HG02642 (cell line): ENCODE data around the gene CCDC97.

Experiments
- ATAC-seq: cut with Tn5 transposase; IDR thresholded peaks from one replicate; pipeline ENCODE4 v1.9.1; 2021; ENCODE audit warnings: mild to moderate bottlenecking; ENCODE audit not compliant: unreplicated experiment, poor library complexity

Gene CCDC97

GRCh38 chr19:41297628-41298347 is 12.2 kb upstream of the CCDC97 start:
- peak; percentile 76 for ATAC-seq

GRCh38 chr19:41298348-41298964 is 11.5 kb upstream of the CCDC97 start:
- ATAC-seq: peak; percentile 29

- no peak for ATAC-seq
Observed at GRCh38 chr19:41299046-41299754, 10.8 kb upstream of the CCDC97 start.

GRCh38 chr19:41299755-41300089 is 10.2 kb upstream of the CCDC97 start:
- ATAC-seq: no peak

- ATAC-seq: no peak
Observed at GRCh38 chr19:41300555-41300954, 9.4 kb upstream of the CCDC97 start.

GRCh38 chr19:41302624-41303351 is 7.2 kb upstream of the CCDC97 start:
- ATAC-seq: no peak

- no peak for ATAC-seq
Observed at GRCh38 chr19:41303954-41304353, 6.0 kb upstream of the CCDC97 start.

GRCh38 chr19:41304706-41305483 is 5.1 kb upstream of the CCDC97 start:
- ATAC-seq: no peak

- ATAC-seq: no peak
Observed at GRCh38 chr19:41305927-41306793, 3.8 kb upstream of the CCDC97 start.

- no peak for ATAC-seq
Observed at GRCh38 chr19:41307090-41307875, 2.7 kb upstream of the CCDC97 start.

GRCh38 chr19:41307954-41308449 is 2.0 kb upstream of the CCDC97 start:
- ATAC-seq: peak; percentile 6

GRCh38 chr19:41308450-41309179 is 1.4 kb upstream of the CCDC97 start:
- peak; percentile 42 for ATAC-seq

- no peak for ATAC-seq
Observed at GRCh38 chr19:41309180-41310032, 566 bp upstream of the CCDC97 start.

- ATAC-seq: no peak
Observed at GRCh38 chr19:41311072-41311471, 1.1 kb downstream of the CCDC97 start.

GRCh38 chr19:41311613-41312012 is 1.6 kb downstream of the CCDC97 start:
- no peak for ATAC-seq

GRCh38 chr19:41316306-41316920 is 6.4 kb downstream of the CCDC97 start:
- ATAC-seq: no peak
